Measurements from ENCODE around the gene CRIP1.

DNA sequence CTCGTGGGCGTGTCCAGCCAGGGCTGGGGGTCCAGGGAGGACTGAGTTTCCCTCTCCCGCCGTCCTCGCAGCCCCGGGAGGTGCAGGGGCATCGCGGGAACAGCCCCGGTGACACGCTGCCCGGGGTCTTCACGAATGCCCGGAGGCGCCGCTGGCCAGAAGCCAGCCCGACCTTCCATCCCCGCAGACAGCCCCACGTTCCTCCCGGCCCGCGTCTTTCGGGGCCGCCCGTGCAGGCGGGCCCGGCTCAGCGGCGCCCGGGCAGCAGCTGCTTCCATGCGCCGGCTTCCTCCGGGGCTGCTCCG, 3.5 kb downstream of the CRIP1 start:
- TF ChIP-seq CTCF (IDR thresholded peaks at IDR 0.05) (no peak), POLR2A (IDR thresholded peaks at IDR 0.05) (no peak)

Measured in esophagus squamous epithelium (tissue), 4 donors.